K562 (cell line): Measurements from ENCODE around the gene S100A2. TPM values are rescaled to one million over a fixed set of nuclear protein-coding genes. Genes with fewer than 3 reads are reported as not detected.

ENCODE experiments used
- BMI1 ChIP-seq: fragments of 150-350 bp; IDR thresholded peaks from 2 replicates; pipeline ENCODE4 v1.6.1; 2014; ENCODE audit warnings: low read length
- DNMT1 ChIP-seq: fragments of 450-650 bp; IDR thresholded peaks from 2 replicates; pipeline ENCODE4 v1.6.1; 2016; ENCODE audit warnings: antibody characterized with exemption, mild to moderate bottlenecking
- DPF2 ChIP-seq: fragments of 450-650 bp; IDR thresholded peaks from 2 replicates; pipeline ENCODE4 v1.6.1; 2016
- ELF1 ChIP-seq: fragments of 200-800 bp; sonication (Bioruptor generic); IDR thresholded peaks from 2 replicates; pipeline ENCODE4 v1.6.1; 2016; ENCODE audit warnings: missing genetic modification characterization, missing compliant biosample characterization
- FOXJ2 ChIP-seq: fragments of 200-800 bp; sonication (Bioruptor generic); IDR thresholded peaks from 2 replicates; pipeline ENCODE4 v1.6.1; 2016; ENCODE audit warnings: missing genetic modification characterization, missing compliant biosample characterization
- FUS ChIP-seq: fragments of 200-400 bp; formaldehyde crosslinking; optimal IDR thresholded peaks from 2 replicates; pipeline ENCODE3; 2017; ENCODE audit warnings: low read depth, low read length
- GATAD2A ChIP-seq: fragments of 450-650 bp; IDR thresholded peaks from 2 replicates; pipeline ENCODE4 v1.6.1; 2017
- HEY1 ChIP-seq: fragments of 250-450 bp; sonication (Bioruptor Pico); IDR thresholded peaks from 2 replicates; pipeline ENCODE4 v1.5.0; 2020; ENCODE audit warnings: mild to moderate bottlenecking, moderate library complexity, borderline replicate concordance
- NCOA4 ChIP-seq: fragments of 450-650 bp; IDR thresholded peaks from 2 replicates; pipeline ENCODE4 v1.6.1; 2018; ENCODE audit warnings: mild to moderate bottlenecking; ENCODE audit not compliant: partially characterized antibody
- SIRT6 ChIP-seq: IDR thresholded peaks from one replicate; pipeline ENCODE4 v1.6.1; 2012; ENCODE audit warnings: low read depth, mild to moderate bottlenecking, control low read depth, inconsistent platforms, low read length, moderate library complexity
- SMAD2 ChIP-seq: fragments of 150-350 bp; IDR thresholded peaks from 2 replicates; pipeline ENCODE4 v1.6.1; 2014; ENCODE audit warnings: low read depth, mild to moderate bottlenecking, low read length
- TEAD2 ChIP-seq: fragments of 450-650 bp; IDR thresholded peaks from 2 replicates; pipeline ENCODE4 v1.6.1; 2016; ENCODE audit warnings: missing genetic modification characterization, control low read depth, missing compliant biosample characterization
- ZNF23 ChIP-seq: fragments of 250-450 bp; sonication (Bioruptor Pico); IDR thresholded peaks from 2 replicates; pipeline ENCODE4 v1.4.0; 2020; ENCODE audit warnings: mild to moderate bottlenecking
- ZNF589 ChIP-seq: fragments of 200-800 bp; sonication (Bioruptor generic); IDR thresholded peaks from 2 replicates; pipeline ENCODE4 v1.6.1; 2016; ENCODE audit warnings: low read depth, missing genetic modification characterization, missing compliant biosample characterization
- polyA plus RNA-seq, 8 experiments: library from polyadenylated mRNA; depleted of rRNA in 4 of 8; stranded (reverse) in 5 of 8; unstranded in 3 of 8; fragments of >200 nt; fragmentation: Nextera tagmentation in 2 of 8; fragmentation: Illumina TruSeq in 1 of 8; extraction: Ambion mirVana in 2 of 8; extraction: Trizol in 1 of 8; gene quantifications; 2 replicates each; pipeline versions ENCODE4 v1.2.1 to v1.2.3, GENCODE V29; 2011 to 2014; ENCODE audit warnings: inconsistent platforms in 1 of 8, missing spikeins in 1 of 8
- total RNA-seq, 7 experiments: library from RNA; depleted of rRNA in 6 of 7; stranded (reverse); fragments of >200 nt in 6 of 7; fragmentation: Illumina TruSeq in 2 of 7; extraction: Trizol in 2 of 7; gene quantifications; 2 replicates each; pipeline versions ENCODE4 v1.2.1 to v1.2.3, GENCODE V29; 2011 to 2021; ENCODE audit warnings: low replicate concordance in 1 of 7
- TF ChIP-seq, protein P1 (sequence below): fragments of 450-650 bp; formaldehyde crosslinking; IDR thresholded peaks from 2 replicates; pipeline ENCODE4 v1.4.0; 2022; ENCODE audit warnings: missing genetic modification characterization
- TF ChIP-seq, protein P2 (sequence below): sonication (generic); formaldehyde crosslinking; IDR thresholded peaks from 2 replicates; pipeline ENCODE4 v1.8.0; 2023; ENCODE audit warnings: missing genetic modification reagents, mild to moderate bottlenecking, borderline replicate concordance
- TF ChIP-seq, protein P3 (sequence below): fragments of 450-650 bp; IDR thresholded peaks from 2 replicates; pipeline ENCODE4 v1.6.1; 2016
- TF ChIP-seq, protein P4 (sequence below): fragments of 200-400 bp; formaldehyde crosslinking; IDR thresholded peaks from 2 replicates; pipeline ENCODE4 v1.6.1; 2017; ENCODE audit warnings: mild to moderate bottlenecking, low read depth, low read length, moderate library complexity

Gene S100A2
- total and polyA plus RNA-seq, 9 of the 15 experiments (the other 6 are each of a cell fraction or from before 2014, with no cell fraction given), result 0.28 to 0.65 (median 0.44) TPM; not detected in 4

DNA sequence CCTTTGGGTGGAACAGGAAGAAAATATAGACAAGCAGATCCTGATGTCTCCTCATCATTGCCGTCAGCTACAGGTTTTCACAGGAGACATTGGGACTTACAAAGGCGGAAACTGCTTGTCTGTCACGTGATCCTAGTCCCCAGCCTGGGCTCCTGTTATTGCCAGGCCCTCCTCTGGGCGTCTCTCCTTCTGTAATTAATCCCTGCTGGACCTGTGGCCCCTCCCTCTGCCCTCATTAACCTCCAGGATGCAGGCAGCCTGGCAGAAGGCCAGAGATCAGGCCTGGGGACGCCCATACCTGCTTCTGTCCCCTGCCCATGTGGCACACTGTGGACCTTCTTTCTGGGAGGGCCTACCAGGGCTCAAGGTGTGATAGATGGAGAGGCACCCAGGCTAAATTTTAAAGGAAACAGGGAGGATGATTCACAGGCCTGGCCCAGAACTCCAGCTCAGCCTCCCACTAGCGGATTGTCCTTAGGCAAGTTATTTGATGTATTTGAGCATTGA, 27.3 kb downstream of the S100A2 start (continued):
- TF ChIP-seq HEY1, result no peak
- TF ChIP-seq SMAD2, result no peak
- TF ChIP-seq FOXJ2 (tag), result no peak
- TF ChIP-seq TEAD2 (tag), result no peak
- peak; percentile 60; the same call in 1 of the 2 replicates for TF ChIP-seq ELF1 (tag)
- no peak for TF ChIP-seq ZNF23 (CRISPR knock-in tag)
- TF ChIP-seq NCOA4, result no peak
- no peak for TF ChIP-seq FUS
- TF ChIP-seq BMI1, result no peak
- TF ChIP-seq, protein P1, sequence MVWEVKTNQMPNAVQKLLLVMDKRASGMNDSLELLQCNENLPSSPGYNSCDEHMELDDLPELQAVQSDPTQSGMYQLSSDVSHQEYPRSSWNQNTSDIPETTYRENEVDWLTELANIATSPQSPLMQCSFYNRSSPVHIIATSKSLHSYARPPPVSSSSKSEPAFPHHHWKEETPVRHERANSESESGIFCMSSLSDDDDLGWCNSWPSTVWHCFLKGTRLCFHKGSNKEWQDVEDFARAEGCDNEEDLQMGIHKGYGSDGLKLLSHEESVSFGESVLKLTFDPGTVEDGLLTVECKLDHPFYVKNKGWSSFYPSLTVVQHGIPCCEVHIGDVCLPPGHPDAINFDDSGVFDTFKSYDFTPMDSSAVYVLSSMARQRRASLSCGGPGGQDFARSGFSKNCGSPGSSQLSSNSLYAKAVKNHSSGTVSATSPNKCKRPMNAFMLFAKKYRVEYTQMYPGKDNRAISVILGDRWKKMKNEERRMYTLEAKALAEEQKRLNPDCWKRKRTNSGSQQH (CRISPR knock-in tag), result no peak
- TF ChIP-seq DPF2, result 0 out of 2 replicates have a peak, but pooled peaks have one; percentile 25
- TF ChIP-seq, protein P2, sequence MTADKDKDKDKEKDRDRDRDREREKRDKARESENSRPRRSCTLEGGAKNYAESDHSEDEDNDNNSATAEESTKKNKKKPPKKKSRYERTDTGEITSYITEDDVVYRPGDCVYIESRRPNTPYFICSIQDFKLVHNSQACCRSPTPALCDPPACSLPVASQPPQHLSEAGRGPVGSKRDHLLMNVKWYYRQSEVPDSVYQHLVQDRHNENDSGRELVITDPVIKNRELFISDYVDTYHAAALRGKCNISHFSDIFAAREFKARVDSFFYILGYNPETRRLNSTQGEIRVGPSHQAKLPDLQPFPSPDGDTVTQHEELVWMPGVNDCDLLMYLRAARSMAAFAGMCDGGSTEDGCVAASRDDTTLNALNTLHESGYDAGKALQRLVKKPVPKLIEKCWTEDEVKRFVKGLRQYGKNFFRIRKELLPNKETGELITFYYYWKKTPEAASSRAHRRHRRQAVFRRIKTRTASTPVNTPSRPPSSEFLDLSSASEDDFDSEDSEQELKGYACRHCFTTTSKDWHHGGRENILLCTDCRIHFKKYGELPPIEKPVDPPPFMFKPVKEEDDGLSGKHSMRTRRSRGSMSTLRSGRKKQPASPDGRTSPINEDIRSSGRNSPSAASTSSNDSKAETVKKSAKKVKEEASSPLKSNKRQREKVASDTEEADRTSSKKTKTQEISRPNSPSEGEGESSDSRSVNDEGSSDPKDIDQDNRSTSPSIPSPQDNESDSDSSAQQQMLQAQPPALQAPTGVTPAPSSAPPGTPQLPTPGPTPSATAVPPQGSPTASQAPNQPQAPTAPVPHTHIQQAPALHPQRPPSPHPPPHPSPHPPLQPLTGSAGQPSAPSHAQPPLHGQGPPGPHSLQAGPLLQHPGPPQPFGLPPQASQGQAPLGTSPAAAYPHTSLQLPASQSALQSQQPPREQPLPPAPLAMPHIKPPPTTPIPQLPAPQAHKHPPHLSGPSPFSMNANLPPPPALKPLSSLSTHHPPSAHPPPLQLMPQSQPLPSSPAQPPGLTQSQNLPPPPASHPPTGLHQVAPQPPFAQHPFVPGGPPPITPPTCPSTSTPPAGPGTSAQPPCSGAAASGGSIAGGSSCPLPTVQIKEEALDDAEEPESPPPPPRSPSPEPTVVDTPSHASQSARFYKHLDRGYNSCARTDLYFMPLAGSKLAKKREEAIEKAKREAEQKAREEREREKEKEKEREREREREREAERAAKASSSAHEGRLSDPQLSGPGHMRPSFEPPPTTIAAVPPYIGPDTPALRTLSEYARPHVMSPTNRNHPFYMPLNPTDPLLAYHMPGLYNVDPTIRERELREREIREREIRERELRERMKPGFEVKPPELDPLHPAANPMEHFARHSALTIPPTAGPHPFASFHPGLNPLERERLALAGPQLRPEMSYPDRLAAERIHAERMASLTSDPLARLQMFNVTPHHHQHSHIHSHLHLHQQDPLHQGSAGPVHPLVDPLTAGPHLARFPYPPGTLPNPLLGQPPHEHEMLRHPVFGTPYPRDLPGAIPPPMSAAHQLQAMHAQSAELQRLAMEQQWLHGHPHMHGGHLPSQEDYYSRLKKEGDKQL (CRISPR knock-in tag), result no peak
- no peak for TF ChIP-seq GATAD2A
- no peak for TF ChIP-seq ZNF589
- TF ChIP-seq SIRT6, result no peak
- TF ChIP-seq DNMT1, result no peak
- TF ChIP-seq, protein P3, sequence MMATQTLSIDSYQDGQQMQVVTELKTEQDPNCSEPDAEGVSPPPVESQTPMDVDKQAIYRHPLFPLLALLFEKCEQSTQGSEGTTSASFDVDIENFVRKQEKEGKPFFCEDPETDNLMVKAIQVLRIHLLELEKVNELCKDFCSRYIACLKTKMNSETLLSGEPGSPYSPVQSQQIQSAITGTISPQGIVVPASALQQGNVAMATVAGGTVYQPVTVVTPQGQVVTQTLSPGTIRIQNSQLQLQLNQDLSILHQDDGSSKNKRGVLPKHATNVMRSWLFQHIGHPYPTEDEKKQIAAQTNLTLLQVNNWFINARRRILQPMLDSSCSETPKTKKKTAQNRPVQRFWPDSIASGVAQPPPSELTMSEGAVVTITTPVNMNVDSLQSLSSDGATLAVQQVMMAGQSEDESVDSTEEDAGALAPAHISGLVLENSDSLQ, result peak; percentile 76
- TF ChIP-seq, protein P4, sequence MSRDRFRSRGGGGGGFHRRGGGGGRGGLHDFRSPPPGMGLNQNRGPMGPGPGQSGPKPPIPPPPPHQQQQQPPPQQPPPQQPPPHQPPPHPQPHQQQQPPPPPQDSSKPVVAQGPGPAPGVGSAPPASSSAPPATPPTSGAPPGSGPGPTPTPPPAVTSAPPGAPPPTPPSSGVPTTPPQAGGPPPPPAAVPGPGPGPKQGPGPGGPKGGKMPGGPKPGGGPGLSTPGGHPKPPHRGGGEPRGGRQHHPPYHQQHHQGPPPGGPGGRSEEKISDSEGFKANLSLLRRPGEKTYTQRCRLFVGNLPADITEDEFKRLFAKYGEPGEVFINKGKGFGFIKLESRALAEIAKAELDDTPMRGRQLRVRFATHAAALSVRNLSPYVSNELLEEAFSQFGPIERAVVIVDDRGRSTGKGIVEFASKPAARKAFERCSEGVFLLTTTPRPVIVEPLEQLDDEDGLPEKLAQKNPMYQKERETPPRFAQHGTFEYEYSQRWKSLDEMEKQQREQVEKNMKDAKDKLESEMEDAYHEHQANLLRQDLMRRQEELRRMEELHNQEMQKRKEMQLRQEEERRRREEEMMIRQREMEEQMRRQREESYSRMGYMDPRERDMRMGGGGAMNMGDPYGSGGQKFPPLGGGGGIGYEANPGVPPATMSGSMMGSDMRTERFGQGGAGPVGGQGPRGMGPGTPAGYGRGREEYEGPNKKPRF, result no peak
